ENCODE results near the gene TRIM45. TPM values are rescaled to one million over a fixed set of nuclear protein-coding genes. Genes with fewer than 3 reads are reported as not detected.

TRIM45 gene
- total and polyA plus RNA-seq, 4 donors, result 6.8 to 16.7 (median 12.4) TPM

- peak in 1 of 6 donors; percentile 69 for DNase-seq (ENCODE audit: low read depth in 4 of 6, low spot score in 6 of 6)
- H3K36me3 ChIP-seq (ENCODE audit: control insufficient read depth, insufficient read depth, low read length), result no peaks in the 10 kb centered on the region
- no peaks in the 10 kb centered on the region for H3K4me1 ChIP-seq (ENCODE audit: control insufficient read depth, insufficient read depth, low read length)
- WGBS (ENCODE audit: insufficient coverage), result no CpG with 5 or more reads among the region's 5 CpGs
- H3K27me3 ChIP-seq (ENCODE audit: control insufficient read depth, insufficient read depth, low read length), result no peaks in the 10 kb centered on the region
- no peaks in the 10 kb centered on the region for H3K9me3 ChIP-seq (ENCODE audit: control insufficient read depth, insufficient read depth, low read length)
- no peak overlapping the region for H3K27ac ChIP-seq (ENCODE audit: low read depth, low read length)
- H3K4me3 ChIP-seq (ENCODE audit: low read depth, low read length), result no peak overlapping the region
Measured at GRCh38 chr1:117147856-117148588, 26.5 kb upstream of the TRIM45 start.

GRCh38 chr1:117147341-117147831 is 25.8 kb upstream of the TRIM45 start:
- DNase-seq (ENCODE audit: low read depth in 4 of 6, low spot score in 6 of 6), result no peak
- Histone ChIP-seq H3K9me3 (ENCODE audit: control insufficient read depth, insufficient read depth, low read length) (no peaks in the 10 kb centered on the region), H3K27ac (ENCODE audit: low read depth, low read length) (no peak overlapping the region), H3K36me3 (ENCODE audit: control insufficient read depth, insufficient read depth, low read length) (no peaks in the 10 kb centered on the region), H3K27me3 (ENCODE audit: control insufficient read depth, insufficient read depth, low read length) (no peaks in the 10 kb centered on the region), H3K4me1 (ENCODE audit: control insufficient read depth, insufficient read depth, low read length) (no peaks in the 10 kb centered on the region), H3K4me3 (ENCODE audit: low read depth, low read length) (no peak overlapping the region)
- WGBS (ENCODE audit: insufficient coverage), result 53% methylated on average over 3 of the region's 4 CpGs

GRCh38 chr1:117146575-117147340 is 25.2 kb upstream of the TRIM45 start:
- H3K27me3 ChIP-seq (ENCODE audit: control insufficient read depth, insufficient read depth, low read length), result no peaks in the 10 kb centered on the region
- H3K36me3 ChIP-seq (ENCODE audit: control insufficient read depth, insufficient read depth, low read length), result no peaks in the 10 kb centered on the region
- no peaks in the 10 kb centered on the region for H3K4me1 ChIP-seq (ENCODE audit: control insufficient read depth, insufficient read depth, low read length)
- H3K27ac ChIP-seq (ENCODE audit: low read depth, low read length), result no peak overlapping the region
- DNase-seq (ENCODE audit: low read depth in 4 of 6, low spot score in 6 of 6), result no peak
- H3K9me3 ChIP-seq (ENCODE audit: control insufficient read depth, insufficient read depth, low read length), result no peaks in the 10 kb centered on the region
- 93% methylated on average over 6 of the region's 8 CpGs for WGBS (ENCODE audit: insufficient coverage)
- H3K4me3 ChIP-seq (ENCODE audit: low read depth, low read length), result no peak overlapping the region

GRCh38 chr1:117146072-117146471 is 24.5 kb upstream of the TRIM45 start:
- Histone ChIP-seq H3K4me3 (ENCODE audit: low read depth, low read length) (no peak overlapping the region), H3K9me3 (ENCODE audit: control insufficient read depth, insufficient read depth, low read length) (no peaks in the 10 kb centered on the region), H3K27me3 (ENCODE audit: control insufficient read depth, insufficient read depth, low read length) (no peaks in the 10 kb centered on the region), H3K36me3 (ENCODE audit: control insufficient read depth, insufficient read depth, low read length) (no peaks in the 10 kb centered on the region), H3K27ac (ENCODE audit: low read depth, low read length) (no peak overlapping the region), H3K4me1 (ENCODE audit: control insufficient read depth, insufficient read depth, low read length) (no peaks in the 10 kb centered on the region)
- WGBS (ENCODE audit: insufficient coverage), result no CpG with 5 or more reads among the region's 2 CpGs
- DNase-seq (ENCODE audit: low read depth in 4 of 6, low spot score in 6 of 6), result peak in 1 of 6 donors; percentile 52

- H3K27ac ChIP-seq (ENCODE audit: low read depth, low read length), result no peak overlapping the region
- no CpG with 5 or more reads among the region's 3 CpGs for WGBS (ENCODE audit: insufficient coverage)
- H3K9me3 ChIP-seq (ENCODE audit: control insufficient read depth, insufficient read depth, low read length), result no peaks in the 10 kb centered on the region
- peak in 1 of 6 donors; percentile 51 for DNase-seq (ENCODE audit: low read depth in 4 of 6, low spot score in 6 of 6)
- no peaks in the 10 kb centered on the region for H3K36me3 ChIP-seq (ENCODE audit: control insufficient read depth, insufficient read depth, low read length)
- no peak overlapping the region for H3K4me3 ChIP-seq (ENCODE audit: low read depth, low read length)
- no peaks in the 10 kb centered on the region for H3K4me1 ChIP-seq (ENCODE audit: control insufficient read depth, insufficient read depth, low read length)
- H3K27me3 ChIP-seq (ENCODE audit: control insufficient read depth, insufficient read depth, low read length), result no peaks in the 10 kb centered on the region
Measured at GRCh38 chr1:117143871-117144270, 22.3 kb upstream of the TRIM45 start.

GRCh38 chr1:117143172-117143571 is 21.6 kb upstream of the TRIM45 start:
- no peak overlapping the region for H3K27ac ChIP-seq (ENCODE audit: low read depth, low read length)
- no peaks in the 10 kb centered on the region for H3K36me3 ChIP-seq (ENCODE audit: control insufficient read depth, insufficient read depth, low read length)
- no peak overlapping the region for H3K4me3 ChIP-seq (ENCODE audit: low read depth, low read length)
- no peaks in the 10 kb centered on the region for H3K9me3 ChIP-seq (ENCODE audit: control insufficient read depth, insufficient read depth, low read length)
- no peaks in the 10 kb centered on the region for H3K4me1 ChIP-seq (ENCODE audit: control insufficient read depth, insufficient read depth, low read length)
- no peak for DNase-seq (ENCODE audit: low read depth in 4 of 6, low spot score in 6 of 6)
- no peaks in the 10 kb centered on the region for H3K27me3 ChIP-seq (ENCODE audit: control insufficient read depth, insufficient read depth, low read length)

GRCh38 chr1:117142200-117142599 is 20.7 kb upstream of the TRIM45 start:
- Histone ChIP-seq H3K9me3 (ENCODE audit: control insufficient read depth, insufficient read depth, low read length) (no peaks in the 10 kb centered on the region), H3K4me3 (ENCODE audit: low read depth, low read length) (no peak overlapping the region), H3K36me3 (ENCODE audit: control insufficient read depth, insufficient read depth, low read length) (no peaks in the 10 kb centered on the region), H3K4me1 (ENCODE audit: control insufficient read depth, insufficient read depth, low read length) (no peaks in the 10 kb centered on the region), H3K27ac (ENCODE audit: low read depth, low read length) (no peak overlapping the region), H3K27me3 (ENCODE audit: control insufficient read depth, insufficient read depth, low read length) (no peaks in the 10 kb centered on the region)
- DNase-seq (ENCODE audit: low read depth in 4 of 6, low spot score in 6 of 6), result no peak
- WGBS (ENCODE audit: insufficient coverage), result 100% methylated on average over 1 of the region's 2 CpGs

GRCh38 chr1:117138561-117138960 is 17.0 kb upstream of the TRIM45 start:
- H3K27ac ChIP-seq (ENCODE audit: low read depth, low read length), result no peak overlapping the region
- H3K4me3 ChIP-seq (ENCODE audit: low read depth, low read length), result no peak overlapping the region
- 83% methylated on average over 1 of the region's 1 CpG for WGBS (ENCODE audit: insufficient coverage)
- no peaks in the 10 kb centered on the region for H3K27me3 ChIP-seq (ENCODE audit: control insufficient read depth, insufficient read depth, low read length)
- H3K4me1 ChIP-seq (ENCODE audit: control insufficient read depth, insufficient read depth, low read length), result no peaks in the 10 kb centered on the region
- DNase-seq (ENCODE audit: low read depth in 4 of 6, low spot score in 6 of 6), result peak in 1 of 6 donors; percentile 38
- no peaks in the 10 kb centered on the region for H3K36me3 ChIP-seq (ENCODE audit: control insufficient read depth, insufficient read depth, low read length)
- H3K9me3 ChIP-seq (ENCODE audit: control insufficient read depth, insufficient read depth, low read length), result no peaks in the 10 kb centered on the region

- H3K4me3 ChIP-seq (ENCODE audit: low read depth, low read length), result no peak overlapping the region
- H3K27ac ChIP-seq (ENCODE audit: low read depth, low read length), result no peak overlapping the region
- H3K27me3 ChIP-seq (ENCODE audit: control insufficient read depth, insufficient read depth, low read length), result no peaks in the 10 kb centered on the region
- no peaks in the 10 kb centered on the region for H3K4me1 ChIP-seq (ENCODE audit: control insufficient read depth, insufficient read depth, low read length)
- peak in 2 of 6 donors; percentile 35 to 60 for DNase-seq (ENCODE audit: low read depth in 4 of 6, low spot score in 6 of 6)
- WGBS (ENCODE audit: insufficient coverage), result 81% methylated on average over 2 of the region's 3 CpGs
- no peaks in the 10 kb centered on the region for H3K9me3 ChIP-seq (ENCODE audit: control insufficient read depth, insufficient read depth, low read length)
- H3K36me3 ChIP-seq (ENCODE audit: control insufficient read depth, insufficient read depth, low read length), result no peaks in the 10 kb centered on the region
Measured at GRCh38 chr1:117138106-117138505, 16.6 kb upstream of the TRIM45 start.
